Erythroblast (primary cell): ENCODE data around the gene CHRNA1.

Experiments used
- DNase-seq, 2 experiments: peaks; one replicate each; lab custom pipeline; 2025; lab: John Stamatoyannopoulos, UW
- GATA1 ChIP-seq: IDR thresholded peaks from 2 replicates; pipeline ENCODE4 v1.6.1; 2011; ENCODE audit warnings: low read depth, mild to moderate bottlenecking, control low read depth, low read length, moderate library complexity
- POLR2A ChIP-seq: IDR thresholded peaks from 2 replicates; pipeline ENCODE4 v1.6.1; 2011; ENCODE audit warnings: mild to moderate bottlenecking, low read length

The CHRNA1 gene

DNA sequence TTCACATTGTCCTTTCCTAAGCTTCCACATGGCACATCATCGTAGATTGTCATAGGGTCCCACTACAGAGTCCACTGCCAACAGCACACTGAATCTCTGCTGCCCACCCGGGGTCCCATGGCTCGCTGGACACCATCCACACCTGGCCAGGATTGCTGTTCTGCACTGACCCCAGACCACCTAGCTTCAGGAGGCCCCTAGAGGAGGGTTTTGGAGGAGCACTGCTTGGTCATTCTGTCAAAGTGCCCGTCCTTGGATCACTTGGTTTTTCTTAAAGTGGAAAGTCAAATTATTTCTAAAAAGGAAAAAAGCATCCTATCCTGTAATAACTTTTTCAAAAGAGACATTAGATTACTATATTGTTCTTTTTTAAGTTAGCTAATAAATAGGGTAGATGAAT lies 59.0 kb downstream of the CHRNA1 start:
- no peak for DNase-seq
- TF ChIP-seq POLR2A (no peak), GATA1 (no peak)

DNA sequence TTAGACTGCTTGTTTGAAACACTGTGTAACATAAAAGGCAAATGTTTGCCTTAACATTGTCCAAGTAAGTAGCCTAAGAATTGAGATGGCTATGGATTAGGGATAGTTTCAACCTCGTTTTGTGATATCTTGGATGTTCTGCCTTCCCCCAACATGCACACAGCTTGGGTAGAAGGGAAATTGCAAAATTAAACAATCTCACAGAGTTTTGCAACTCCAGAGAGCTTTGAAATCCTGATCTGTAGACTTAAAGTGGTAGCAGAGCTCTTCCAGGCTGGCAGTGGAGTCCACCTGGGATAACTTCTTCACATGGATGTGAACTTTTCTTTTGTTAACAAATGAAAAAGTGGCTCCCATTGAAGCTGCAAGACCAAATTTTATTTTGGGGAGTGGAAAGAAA lies 59.6 kb downstream of the CHRNA1 start:
- TF ChIP-seq POLR2A (no peak), GATA1 (no peak)
- DNase-seq, result no peak

DNA sequence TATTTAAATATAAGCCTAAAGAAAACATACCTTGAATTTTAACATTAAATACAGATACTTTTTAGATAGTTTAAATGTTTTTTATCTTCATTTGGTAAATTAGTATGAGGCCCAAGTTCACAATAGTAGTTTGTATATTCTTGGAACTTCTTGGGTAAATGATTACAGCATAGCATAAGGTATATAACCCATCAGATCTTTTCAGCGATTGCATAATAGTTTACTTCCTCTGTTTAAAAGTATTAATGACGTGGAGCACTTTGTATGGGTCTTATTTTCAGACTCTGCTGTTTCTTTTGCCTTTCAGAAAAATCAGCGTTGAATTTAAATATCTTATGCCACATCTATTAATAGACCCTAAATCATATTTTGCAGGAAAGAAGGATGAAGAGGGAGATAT lies 60.2 kb downstream of the CHRNA1 start:
- no peak for DNase-seq
- TF ChIP-seq POLR2A (no peak), GATA1 (no peak)

DNA sequence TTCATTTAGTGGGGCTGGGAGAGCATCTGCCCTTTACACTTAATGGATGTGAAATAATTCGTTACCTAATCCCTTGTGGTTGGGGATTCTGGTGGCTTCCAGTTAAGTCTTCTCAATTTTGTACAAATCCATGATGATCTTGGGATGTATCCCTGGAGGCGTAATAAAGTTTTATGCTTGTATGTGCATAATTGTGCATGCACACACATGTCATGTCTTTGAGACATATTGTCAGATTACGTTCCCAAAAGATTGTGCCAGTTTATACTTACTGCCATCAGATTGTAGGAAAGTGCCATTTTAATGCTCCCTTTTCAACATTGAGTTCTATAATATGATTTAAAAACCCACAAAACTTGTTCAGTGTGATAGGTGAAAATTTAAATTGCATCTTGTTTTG lies 60.8 kb downstream of the CHRNA1 start:
- DNase-seq, result no peak
- TF ChIP-seq GATA1 (no peak), POLR2A (no peak)

DNA sequence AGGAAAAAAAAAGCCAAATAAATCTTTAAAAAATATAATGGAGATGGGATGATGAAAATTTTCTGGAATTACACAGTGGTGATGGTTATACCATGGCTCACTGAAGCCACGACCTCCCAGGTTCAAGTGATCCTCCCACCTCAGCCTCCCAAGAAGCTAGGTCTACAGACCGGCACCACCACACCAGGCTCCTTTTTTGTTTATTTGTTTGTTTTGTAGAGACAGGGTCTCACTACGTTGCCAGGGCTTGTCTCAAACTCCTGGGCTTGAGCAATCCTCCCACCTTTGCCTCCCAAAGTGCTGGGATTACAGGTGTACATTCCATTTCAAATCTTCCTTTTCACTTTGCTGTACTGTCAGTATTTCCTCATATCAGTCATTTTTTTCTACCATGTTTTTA lies 61.7 kb downstream of the CHRNA1 start:
- DNase-seq, result no peak
- TF ChIP-seq POLR2A (no peak), GATA1 (no peak)

- peak; percentile 45 to 68 for DNase-seq
- TF ChIP-seq POLR2A (no peak), GATA1 (no peak)
Observed at GRCh38 chr2:174699993-174700766, 64.1 kb downstream of the CHRNA1 start.
